Measurements from ENCODE around the gene HADHA. TPM values are rescaled to one million over a fixed set of nuclear protein-coding genes. Genes with fewer than 3 reads are reported as not detected.
A peak's percentile ranks its signal among the peaks of the same experiment; 100 is the strongest.

HADHA gene
- total RNA-seq, 1 donor from 2014 or later, result 120 TPM

DNA sequence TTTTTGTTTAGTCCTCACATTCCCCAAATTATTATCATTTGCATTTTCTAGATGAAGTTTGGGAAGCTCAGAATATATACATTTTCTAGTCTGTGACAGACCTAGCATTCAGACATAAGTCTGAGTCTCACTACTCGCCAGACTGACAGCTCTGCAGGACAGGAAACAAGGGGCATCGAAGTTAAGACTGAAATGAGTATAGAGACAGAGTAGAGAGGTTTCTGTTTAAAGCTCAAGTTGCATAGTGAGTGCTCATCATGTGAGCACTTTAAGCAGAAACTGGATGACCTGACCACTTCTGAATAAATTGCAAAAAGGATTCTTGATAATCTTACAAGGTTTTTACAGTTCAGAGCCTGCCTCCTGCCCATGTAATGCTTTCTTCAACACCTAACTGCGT lies 1.4 kb upstream of the HADHA start:
- Histone ChIP-seq H3K79me2 (ENCODE audit: low read depth) (peaks cover 92% of the 10 kb centered on the region), H3K9ac (no peak overlapping the region), H3K4me3 (peak overlapping the region; percentile 88), H3K27me3 (no peaks in the 10 kb centered on the region), H3K36me3 (no peaks in the 10 kb centered on the region), H4K20me1 (ENCODE audit: low read depth) (peaks cover 4% of the 10 kb centered on the region), H3K9me3 (ENCODE audit: low read depth) (no peaks in the 10 kb centered on the region), H3F3A (ENCODE audit: low read depth) (peaks cover 15% of the 10 kb centered on the region), H2AFZ (replicated peaks) (peak overlapping the region; percentile 45), H3K4me2 (peak overlapping the region; percentile 87), H3K4me1 (peaks cover 7% of the 10 kb centered on the region), H3K27ac (no peak overlapping the region)
- no peak for DNase-seq (ENCODE audit: low spot score)
- Mint-ChIP-seq H3K4me1 (peaks cover 36% of the 10 kb centered on the region), H3K27me3 (ENCODE audit: insufficient read depth, low read depth) (peaks cover 2% of the 10 kb centered on the region), H3K4me3 (peak overlapping the region; percentile 100), H3K9me3 (peaks cover 2% of the 10 kb centered on the region), H3K36me3 (no peaks in the 10 kb centered on the region), H3K27ac (no peak overlapping the region)
- no peak for TF ChIP-seq EZH2phosphoT487 (IDR thresholded peaks at IDR 0.05)
- TF ChIP-seq, protein P1, sequence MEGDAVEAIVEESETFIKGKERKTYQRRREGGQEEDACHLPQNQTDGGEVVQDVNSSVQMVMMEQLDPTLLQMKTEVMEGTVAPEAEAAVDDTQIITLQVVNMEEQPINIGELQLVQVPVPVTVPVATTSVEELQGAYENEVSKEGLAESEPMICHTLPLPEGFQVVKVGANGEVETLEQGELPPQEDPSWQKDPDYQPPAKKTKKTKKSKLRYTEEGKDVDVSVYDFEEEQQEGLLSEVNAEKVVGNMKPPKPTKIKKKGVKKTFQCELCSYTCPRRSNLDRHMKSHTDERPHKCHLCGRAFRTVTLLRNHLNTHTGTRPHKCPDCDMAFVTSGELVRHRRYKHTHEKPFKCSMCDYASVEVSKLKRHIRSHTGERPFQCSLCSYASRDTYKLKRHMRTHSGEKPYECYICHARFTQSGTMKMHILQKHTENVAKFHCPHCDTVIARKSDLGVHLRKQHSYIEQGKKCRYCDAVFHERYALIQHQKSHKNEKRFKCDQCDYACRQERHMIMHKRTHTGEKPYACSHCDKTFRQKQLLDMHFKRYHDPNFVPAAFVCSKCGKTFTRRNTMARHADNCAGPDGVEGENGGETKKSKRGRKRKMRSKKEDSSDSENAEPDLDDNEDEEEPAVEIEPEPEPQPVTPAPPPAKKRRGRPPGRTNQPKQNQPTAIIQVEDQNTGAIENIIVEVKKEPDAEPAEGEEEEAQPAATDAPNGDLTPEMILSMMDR (IDR thresholded peaks at IDR 0.05), result no peak
- no peak for TF ChIP-seq EZH2 (IDR thresholded peaks at IDR 0.05)

DNA sequence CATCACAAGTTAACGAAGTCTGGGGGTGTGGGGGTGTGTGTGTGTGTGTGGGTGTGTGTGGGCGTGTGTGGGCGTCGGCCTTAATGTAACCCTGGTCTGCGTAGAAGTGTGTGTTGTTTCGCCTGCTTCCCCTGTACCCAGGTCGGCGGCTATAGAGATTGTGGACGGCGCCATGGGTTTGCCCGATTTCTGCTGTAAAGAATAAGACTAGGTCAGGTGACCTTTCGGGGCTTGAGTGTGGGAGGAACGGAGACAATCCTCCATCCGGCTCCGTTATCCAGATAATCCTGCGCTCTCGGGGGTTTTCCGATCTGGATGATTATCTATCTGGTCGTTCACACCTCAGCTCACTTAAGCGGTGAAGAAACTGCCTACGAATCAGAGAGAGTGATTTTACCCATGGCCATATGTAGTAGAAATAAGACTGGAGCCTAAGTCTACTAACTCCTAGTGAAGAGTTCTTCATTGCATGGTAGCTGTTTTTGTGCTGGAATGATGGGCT lies 850 bp upstream of the HADHA start:
- peak overlapping the region; percentile 88 for H3K4me3 ChIP-seq
- no peak overlapping the region for H3K27ac ChIP-seq
- H3K9me3 ChIP-seq (ENCODE audit: low read depth), result no peaks in the 10 kb centered on the region
- H3K27me3 ChIP-seq, result no peaks in the 10 kb centered on the region
- TF ChIP-seq EZH2phosphoT487 (IDR thresholded peaks at IDR 0.05) (no peak), EZH2 (IDR thresholded peaks at IDR 0.05) (no peak)
- TF ChIP-seq, protein P1 (IDR thresholded peaks at IDR 0.05), result no peak
- H3K9ac ChIP-seq, result peak overlapping the region; percentile 63
- peaks cover 7% of the 10 kb centered on the region for H3K4me1 ChIP-seq
- Mint-ChIP-seq H3K9me3 (peaks cover 2% of the 10 kb centered on the region), H3K4me3 (peak overlapping the region; percentile 100), H3K27me3 (ENCODE audit: insufficient read depth, low read depth) (peaks cover 2% of the 10 kb centered on the region), H3K4me1 (peaks cover 39% of the 10 kb centered on the region), H3K36me3 (no peaks in the 10 kb centered on the region), H3K27ac (peak overlapping the region; percentile 62)
- DNase-seq (ENCODE audit: low spot score), result peak; percentile 75
- peak overlapping the region; percentile 45 for H2AFZ ChIP-seq (replicated peaks)
- H3F3A ChIP-seq (ENCODE audit: low read depth), result peaks cover 15% of the 10 kb centered on the region
- H3K79me2 ChIP-seq (ENCODE audit: low read depth), result peaks cover 93% of the 10 kb centered on the region
- peaks cover 4% of the 10 kb centered on the region for H4K20me1 ChIP-seq (ENCODE audit: low read depth)
- H3K36me3 ChIP-seq, result no peaks in the 10 kb centered on the region
- H3K4me2 ChIP-seq, result peak overlapping the region; percentile 87

DNA sequence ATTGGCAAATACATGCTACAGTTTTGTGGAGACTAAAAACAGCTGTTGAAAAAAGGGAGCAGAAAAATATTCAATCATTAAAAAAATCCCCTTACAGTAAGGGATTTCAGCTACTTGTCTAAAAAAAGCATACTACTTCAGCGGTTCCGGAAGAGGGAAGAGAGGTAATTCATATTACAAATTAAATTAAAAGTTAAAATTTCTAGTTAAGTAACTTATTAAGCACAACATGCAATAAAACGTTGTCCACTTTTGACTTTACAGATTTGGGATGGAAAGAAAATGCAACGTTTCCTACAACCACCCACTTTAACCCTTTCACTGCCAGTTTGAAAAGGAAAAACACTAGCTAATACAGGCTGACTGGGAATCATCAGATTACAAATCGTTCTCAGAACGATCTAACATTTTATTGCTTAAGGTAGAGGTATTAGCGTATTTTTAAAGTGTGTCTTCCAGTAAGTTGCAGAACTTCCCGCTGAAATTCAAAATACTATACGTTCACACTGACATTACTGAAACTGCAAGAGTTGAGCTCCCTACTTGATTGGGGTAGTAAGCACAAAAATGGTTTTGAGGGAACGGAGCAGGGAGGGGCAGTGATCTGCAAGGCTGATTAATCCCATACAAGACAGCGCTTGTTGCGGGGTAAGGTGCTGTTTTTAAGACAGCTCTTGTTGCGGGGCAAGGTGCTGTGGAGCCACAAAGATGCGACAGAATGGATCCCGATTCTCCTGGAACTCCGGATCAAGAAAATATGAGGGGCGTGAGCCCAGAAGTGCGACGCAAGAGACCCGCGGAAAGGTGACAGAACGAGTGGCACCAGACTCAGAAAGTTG lies 743 bp downstream of the HADHA start:
- Histone ChIP-seq H3K27ac (no peak overlapping the region), H3K9ac (peak overlapping the region; percentile 63), H2AFZ (replicated peaks) (peak overlapping the region; percentile 45), H3F3A (ENCODE audit: low read depth) (peaks cover 15% of the 10 kb centered on the region), H3K79me2 (ENCODE audit: low read depth) (peaks cover 86% of the 10 kb centered on the region), H3K36me3 (no peaks in the 10 kb centered on the region), H3K4me3 (peak overlapping the region; percentile 88), H4K20me1 (ENCODE audit: low read depth) (peaks cover 4% of the 10 kb centered on the region), H3K9me3 (ENCODE audit: low read depth) (no peaks in the 10 kb centered on the region), H3K27me3 (no peaks in the 10 kb centered on the region), H3K4me1 (peaks cover 7% of the 10 kb centered on the region), H3K4me2 (peak overlapping the region; percentile 87)
- Mint-ChIP-seq H3K27ac (peak overlapping the region; percentile 99), H3K4me3 (peak overlapping the region; percentile 100), H3K36me3 (no peaks in the 10 kb centered on the region), H3K9me3 (peaks cover 2% of the 10 kb centered on the region), H3K4me1 (peaks cover 42% of the 10 kb centered on the region), H3K27me3 (ENCODE audit: insufficient read depth, low read depth) (peaks cover 2% of the 10 kb centered on the region)
- DNase-seq (ENCODE audit: low spot score), result peak; percentile 40
- TF ChIP-seq EZH2phosphoT487 (IDR thresholded peaks at IDR 0.05), result no peak
- no peak for TF ChIP-seq EZH2 (IDR thresholded peaks at IDR 0.05)
- TF ChIP-seq, protein P1 (IDR thresholded peaks at IDR 0.05), result no peak
